Measurements from ENCODE around the gene WWP2.
"Not testable (repeated sequence)": the region's sequence is repeated elsewhere in the genome, so short reads cannot be mapped to it uniquely, and the experiment has no call there.

WWP2 gene

GRCh38 chr16:69796285-69797118 lies 34.4 kb downstream of the WWP2 start:
- peak; percentile 68 for DNase-seq

GRCh38 chr16:69798466-69798865 lies 36.3 kb downstream of the WWP2 start:
- peak; percentile 14 for DNase-seq

GRCh38 chr16:69799611-69800031 lies 37.5 kb downstream of the WWP2 start:
- no peak for DNase-seq

GRCh38 chr16:69804297-69804696 lies 42.2 kb downstream of the WWP2 start:
- DNase-seq = no peak

DNA sequence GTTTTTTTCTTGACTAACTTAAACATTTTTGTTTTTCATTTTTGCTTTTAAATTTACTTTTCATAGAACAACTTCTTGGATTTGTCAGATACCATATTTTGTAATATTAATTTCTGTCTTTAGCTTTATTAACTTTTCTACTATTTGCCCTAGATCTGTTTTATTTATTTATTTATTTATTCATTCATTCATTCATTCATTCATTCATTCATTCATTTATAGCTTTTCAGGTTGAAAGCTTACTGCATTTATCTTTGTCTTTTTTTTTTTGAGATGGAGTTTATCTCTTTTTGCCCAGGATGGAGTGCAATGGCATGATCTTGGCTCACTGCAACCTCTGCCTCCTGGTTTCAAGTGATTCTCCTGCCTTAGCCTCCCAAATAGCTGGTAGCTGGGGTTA lies 44.6 kb downstream of the WWP2 start:
- not testable (repeated sequence) for DNase-seq

DNA sequence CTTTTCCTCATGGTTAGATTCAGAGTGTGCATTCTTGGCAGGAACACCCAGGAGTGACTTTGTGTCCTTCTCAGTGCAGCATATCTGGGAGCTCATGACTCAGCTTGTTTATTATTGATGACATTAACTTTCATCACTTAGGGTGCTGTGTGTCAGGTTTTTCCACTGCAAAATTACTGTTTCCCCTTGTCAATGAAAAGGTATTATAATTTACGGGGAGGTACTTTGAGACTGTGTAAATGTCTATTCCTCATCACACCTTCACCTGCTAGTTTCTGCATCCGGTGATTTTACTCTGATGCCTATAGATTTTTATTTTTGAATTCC lies 50.5 kb downstream of the WWP2 start:
- peak; percentile 28 for DNase-seq

DNA sequence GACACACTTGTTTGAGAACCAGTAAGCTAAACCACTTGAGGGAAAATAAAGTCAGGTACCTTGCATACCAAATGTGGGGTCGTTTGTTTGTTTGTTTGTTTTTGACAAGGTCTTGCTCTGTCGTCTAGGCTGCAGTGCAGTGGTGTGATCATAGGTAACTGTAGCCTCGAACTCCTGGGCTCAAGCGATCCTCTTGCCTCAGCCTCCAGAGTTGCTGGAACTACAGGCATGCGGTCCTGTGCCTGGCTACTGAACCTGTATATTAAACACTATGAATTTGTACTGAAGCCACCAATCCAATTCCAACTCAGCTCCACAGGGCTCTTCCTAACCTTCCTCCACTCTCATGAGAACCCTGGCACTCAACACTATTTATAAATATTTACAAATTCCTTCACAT lies 51.9 kb downstream of the WWP2 start:
- DNase-seq = no peak

GRCh38 chr16:69814561-69814960 lies 52.4 kb downstream of the WWP2 start:
- no peak for DNase-seq

DNA sequence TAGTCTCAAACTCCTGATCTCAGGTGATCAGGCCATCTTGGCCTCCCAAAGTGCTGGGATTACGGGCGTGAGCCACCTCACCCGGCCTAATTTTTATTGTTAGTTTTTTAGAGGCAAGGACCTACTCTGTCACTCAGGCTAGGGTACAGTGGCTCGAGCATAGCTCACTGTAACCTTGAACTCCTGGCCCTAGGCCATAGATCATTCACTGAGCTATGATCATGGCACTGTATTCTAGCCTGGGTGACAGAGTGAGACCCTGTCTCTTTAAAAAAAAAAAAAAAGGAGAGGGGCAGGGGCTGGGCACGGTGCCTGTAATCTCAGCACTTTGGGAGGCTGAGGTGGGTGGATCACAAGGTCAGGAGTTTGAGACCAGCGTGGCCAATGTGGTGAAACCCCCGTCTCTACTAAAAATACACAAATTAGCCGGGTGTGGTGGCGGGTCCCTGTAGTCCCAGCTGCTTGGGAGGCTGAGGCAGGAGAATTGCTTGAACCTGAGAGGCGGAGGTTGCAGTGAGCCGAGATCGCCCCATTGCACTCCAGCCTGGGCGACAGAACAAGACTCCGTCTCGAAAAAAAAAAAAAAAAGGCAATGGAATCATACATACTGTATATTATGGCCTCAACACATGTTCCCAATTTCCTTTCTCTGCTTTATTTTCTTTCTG lies 53.2 kb downstream of the WWP2 start:
- DNase-seq = not testable (repeated sequence)

DNA sequence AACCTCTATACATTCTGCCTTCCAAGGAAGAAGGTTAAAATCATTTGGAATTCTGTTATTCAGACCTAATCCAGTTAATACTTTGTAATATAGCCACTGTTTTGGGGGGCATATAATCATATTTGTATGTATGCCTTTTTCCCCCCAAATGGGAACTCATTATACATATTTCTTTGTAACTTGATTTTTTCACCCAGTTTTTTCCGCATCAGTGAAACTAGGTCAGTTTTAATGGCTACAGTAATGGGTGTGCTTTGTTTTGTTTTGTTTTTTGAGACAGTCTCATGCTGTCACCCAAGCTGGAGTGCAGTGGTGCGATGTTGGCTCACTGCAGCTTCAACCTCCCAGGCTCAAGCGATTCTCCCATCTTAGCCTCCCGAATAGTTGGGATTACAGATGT lies 54.9 kb downstream of the WWP2 start:
- no peak for DNase-seq

DNA sequence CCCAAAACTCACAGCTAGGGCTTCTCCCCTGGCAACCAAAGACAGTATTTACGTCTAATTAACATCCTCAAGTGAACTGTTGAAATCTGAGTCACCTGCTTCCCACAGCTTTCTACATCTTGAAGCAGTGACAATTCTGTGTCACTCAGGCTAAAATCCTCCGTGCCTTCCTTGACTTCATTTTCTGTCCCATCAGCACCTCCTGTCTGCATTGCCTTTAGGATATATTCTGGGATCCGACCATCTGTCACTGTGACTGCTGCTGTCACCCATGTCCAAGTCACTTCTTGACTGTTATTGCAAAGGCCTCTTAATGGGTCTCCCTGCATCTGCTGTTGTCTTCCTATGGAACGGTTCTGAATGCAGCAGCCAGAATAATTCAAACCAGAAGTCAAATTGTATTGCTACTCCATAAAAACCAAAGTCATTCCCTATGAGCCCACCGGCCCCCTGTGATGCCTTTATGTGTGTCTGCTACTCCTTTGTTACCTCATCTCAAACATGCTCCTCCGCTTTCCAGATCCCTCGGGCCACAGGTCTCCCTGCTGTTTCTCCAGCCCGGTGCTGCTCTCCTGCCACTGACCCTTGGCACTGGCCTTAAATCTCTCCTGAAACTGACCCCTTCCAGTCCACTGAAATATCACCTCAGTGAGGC lies 56.9 kb downstream of the WWP2 start:
- DNase-seq = peak; percentile 23

DNA sequence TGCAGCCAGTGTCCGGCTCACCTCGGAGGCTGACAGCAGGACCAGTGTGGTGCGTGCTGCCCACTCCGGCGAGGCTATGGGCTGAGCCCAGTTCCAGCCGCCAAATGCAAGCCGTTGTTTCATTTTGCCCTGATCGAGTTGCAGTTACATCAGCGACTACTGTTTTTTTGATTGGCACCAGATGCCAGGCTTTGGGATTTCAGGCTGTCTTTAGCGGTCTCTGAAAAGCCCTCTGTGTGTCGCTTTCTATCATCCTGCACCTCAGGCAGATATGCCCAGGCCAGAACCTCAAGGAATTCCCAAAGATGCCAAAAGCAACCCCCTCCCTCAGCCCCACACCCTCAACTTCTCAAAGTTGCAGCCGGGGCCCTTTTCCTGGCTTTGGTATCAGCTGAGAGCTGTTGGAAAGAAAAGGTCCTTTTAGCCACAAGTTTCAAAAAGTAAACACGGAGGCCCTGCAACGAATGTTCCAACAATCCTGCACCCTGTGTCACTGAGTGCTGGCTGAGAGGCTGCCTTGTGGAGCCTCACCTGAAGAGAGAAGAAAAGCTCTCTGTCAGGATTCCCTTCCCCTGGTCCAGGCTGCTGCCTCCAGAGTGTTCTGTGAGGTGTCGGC lies 58.9 kb downstream of the WWP2 start:
- peak; percentile 61 for DNase-seq

DNA sequence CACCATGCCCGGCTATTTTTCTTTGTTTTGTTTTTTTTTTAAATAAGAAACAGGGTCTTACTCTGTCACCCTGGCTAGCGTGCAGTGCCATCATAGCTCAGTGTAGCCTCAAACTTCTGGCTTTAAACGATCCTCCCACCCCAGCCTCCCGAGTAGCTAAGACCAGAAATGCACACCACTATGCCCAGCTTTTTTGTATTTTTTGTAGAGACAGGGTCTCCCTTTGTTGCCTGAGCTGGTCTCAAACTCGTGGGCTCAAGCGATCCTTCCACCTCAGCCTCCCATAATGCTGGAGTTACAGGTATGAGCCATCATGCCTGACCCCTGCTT lies 59.7 kb downstream of the WWP2 start:
- DNase-seq = no peak

DNA sequence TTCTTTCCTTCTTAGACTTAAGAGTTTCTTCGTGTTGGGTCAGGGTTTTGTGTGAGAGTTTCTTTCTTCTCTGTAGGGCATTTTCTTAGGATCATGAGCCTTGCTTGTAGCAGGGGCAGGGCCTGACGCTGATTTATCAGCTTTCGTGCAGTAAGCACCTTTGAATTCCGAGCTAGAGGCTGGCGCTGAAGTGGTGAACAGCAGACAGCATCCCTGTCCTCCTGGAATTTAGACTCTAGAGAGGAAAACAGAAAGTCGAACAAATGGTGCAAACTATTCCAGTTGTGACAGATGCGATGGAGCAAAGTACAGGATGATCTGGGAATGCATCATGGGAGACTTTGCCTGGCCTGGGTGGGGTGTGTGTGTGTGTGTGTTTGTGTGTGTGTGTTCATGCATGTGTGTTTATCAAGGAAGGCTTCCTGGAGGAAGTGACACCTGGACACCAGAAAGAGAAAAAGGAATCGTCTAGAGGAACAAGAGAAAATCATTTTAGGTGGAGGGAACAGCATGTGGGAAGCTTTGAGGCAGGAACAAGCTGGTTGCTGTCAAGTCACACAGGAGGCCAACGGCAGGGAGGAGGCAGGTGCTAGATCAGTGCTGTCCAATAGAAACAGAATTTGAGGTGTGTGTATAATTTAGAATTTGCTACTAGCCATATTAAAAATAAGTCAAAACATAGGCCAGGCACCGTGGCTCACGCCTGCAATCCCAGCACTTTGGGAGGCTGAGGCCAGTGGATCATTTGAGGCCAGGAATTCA lies 60.2 kb downstream of the WWP2 start:
- DNase-seq = no peak

DNA sequence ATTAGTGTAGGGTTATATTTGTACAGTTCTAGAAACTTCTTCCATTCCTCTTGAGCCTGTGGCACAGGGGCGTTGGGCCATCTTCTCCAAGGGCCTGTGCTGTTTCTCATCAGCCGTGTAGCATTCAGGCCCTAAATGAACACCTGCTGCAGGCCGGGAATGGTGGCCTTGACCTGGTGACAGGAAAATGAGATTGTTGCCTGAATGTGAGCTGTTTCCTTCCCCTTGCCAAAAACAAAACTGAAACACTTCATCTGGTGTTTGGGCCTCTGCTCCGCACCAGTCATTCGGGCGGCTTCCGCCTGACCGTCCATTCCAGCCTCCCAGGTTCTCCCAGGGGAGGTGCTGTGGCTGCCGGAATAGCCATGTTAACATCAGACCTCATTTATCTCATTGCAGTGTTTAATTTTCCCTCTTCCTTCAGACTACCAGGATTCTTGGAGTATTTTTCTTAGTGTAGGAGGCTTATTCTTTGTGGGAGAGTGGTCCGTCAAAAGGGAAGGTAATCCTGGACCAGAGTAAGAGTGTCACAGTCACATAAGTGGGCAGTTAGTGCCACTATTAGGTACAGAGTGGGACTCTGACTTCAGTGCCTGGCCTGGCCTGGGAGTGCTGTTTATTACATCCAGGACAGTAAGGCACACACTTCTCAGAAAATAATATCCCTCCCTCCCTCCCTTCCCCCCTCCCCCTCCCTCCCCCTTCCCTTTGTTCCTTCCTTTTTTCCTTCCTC lies 61.9 kb downstream of the WWP2 start:
- no peak for DNase-seq

GRCh38 chr16:69824564-69825142 lies 62.5 kb downstream of the WWP2 start:
- DNase-seq = not testable (repeated sequence)

DNA sequence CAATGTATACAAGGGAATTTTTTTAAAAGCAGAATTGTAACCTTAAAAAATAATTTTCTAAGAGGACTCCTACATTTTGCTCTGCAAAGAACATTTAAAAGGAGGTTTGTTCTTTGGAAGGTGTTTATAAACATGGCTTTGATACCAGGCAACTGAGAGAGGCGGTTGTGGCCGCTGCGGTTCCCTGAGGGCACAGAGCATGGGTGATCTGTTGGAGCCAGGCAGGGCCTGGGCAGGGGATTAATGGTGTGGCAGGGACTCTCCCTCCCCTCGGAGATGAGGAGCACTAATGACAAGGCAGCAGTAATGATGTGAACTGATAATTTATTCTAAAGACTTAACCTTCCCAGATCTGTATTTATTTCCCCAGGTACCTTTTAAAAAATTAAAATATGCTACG lies 65.4 kb downstream of the WWP2 start:
- no peak for DNase-seq

- DNase-seq = no peak
Observed at GRCh38 chr16:69829338-69829737, 67.2 kb downstream of the WWP2 start.

- DNase-seq = no peak
Observed at GRCh38 chr16:69830146-69830533, 68.0 kb downstream of the WWP2 start.

DNA sequence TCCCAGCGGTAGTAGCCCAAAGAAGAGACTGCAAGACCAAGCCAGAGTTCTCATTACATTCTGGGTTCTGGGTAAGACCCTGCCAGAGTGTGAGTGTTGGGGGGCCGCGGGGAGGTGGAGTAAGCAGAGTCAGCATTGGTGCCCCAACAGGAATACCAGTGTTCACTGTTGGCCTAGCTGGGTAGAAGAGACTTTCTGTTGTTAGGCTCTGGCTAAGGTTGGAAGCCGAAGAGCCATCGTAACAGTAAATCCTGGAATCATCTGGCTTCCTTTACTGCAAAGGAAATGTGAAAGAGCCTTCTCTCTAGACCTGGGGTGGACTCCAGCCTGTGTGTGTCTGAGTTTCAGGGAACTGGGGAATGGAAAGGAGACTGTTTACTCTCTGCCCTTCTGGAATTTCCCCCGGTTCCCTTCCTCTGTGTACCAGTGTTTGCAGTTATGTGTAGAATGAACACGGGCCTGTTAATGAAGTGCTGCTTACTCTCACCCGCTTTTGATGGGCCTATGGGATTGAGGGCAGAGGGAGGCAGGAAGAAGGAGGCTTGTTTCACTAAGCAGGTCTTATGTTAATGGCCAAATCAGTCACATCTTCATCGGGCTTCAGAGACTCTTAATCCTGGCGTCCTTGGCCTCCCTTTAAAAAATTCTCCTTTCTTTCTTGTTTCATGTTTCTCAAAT lies 68.5 kb downstream of the WWP2 start:
- DNase-seq = no peak

All from fibroblast of skin of right biceps (primary cell).